WI38 (cell line): ENCODE results near the gene FCMR.

Source experiments
- H3K4me3 ChIP-seq: 2 replicates; pipeline ENCODE4 v1.5.1; 2011; ENCODE audit warnings: low read depth, mild to moderate bottlenecking, control low read depth, low read length
- CTCF ChIP-seq: IDR thresholded peaks from 2 replicates; pipeline ENCODE4 v1.5.1; 2012; ENCODE audit warnings: low read depth, mild to moderate bottlenecking, control low read depth, low read length

Gene FCMR

GRCh38 chr1:206892351-206892984 is 29.3 kb downstream of the FCMR start:
- H3K4me3 ChIP-seq: no peak overlapping the region
- no peak for TF ChIP-seq CTCF

GRCh38 chr1:206891412-206891811 is 30.3 kb downstream of the FCMR start:
- TF ChIP-seq CTCF: no peak
- H3K4me3 ChIP-seq: no peak overlapping the region

GRCh38 chr1:206890125-206891060 is 31.3 kb downstream of the FCMR start:
- peak overlapping the region; percentile 29; the same call in 1 of the 2 replicates for H3K4me3 ChIP-seq
- TF ChIP-seq CTCF: no peak

- H3K4me3 ChIP-seq: no peak overlapping the region
These were observed 34.0 kb downstream of the FCMR start for GRCh38 chr1:206887701-206888100.

GRCh38 chr1:206886831-206887230 is 34.9 kb downstream of the FCMR start:
- no peak overlapping the region for H3K4me3 ChIP-seq
- TF ChIP-seq CTCF: no peak

More at GRCh38 chr1:206887701-206888100, 34.0 kb downstream of the FCMR start:
- TF ChIP-seq CTCF: no peak

DNA sequence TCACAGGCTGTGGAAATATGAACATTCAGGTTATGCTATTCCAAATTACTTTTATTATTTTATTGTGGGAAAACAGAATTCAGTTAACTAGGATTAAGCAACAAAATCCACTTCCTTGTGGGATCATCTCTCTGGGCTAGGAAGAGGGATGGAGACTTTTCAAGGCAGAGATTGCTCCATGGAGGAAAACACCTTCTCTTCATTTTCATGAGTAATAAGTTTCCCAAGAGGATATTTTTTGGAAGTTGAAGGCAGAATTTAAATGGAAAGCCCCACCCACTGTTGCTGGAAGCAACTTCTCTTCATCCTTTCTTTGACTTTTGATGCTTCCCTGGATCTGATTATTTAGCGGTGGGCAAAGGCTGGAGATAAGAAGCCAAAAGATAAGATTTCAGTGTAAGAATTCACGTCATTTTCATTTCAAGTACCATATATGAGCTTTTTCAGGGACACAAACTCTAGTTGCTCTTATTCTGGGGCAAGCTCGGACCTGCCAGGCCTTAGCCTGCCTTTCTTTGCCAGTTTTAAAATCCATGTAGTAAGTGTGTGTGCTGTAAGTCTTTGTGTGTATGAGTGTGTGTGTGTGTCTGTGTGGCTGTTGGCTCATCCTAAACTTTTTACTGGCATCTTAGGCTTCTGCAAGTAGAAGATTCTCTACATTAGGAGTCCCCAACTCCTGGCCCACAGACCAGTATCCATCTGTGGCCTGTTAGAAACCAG is 36.2 kb downstream of the FCMR start:
- no peak for TF ChIP-seq CTCF
- H3K4me3 ChIP-seq: no peak overlapping the region

- TF ChIP-seq CTCF: no peak
- no peak overlapping the region for H3K4me3 ChIP-seq
These were observed 37.9 kb downstream of the FCMR start for GRCh38 chr1:206883876-206884275.
